ENCODE results near the gene ACOX3. TPM values are rescaled to one million over a fixed set of nuclear protein-coding genes. Genes with fewer than 3 reads are reported as not detected.

ACOX3 gene
- total RNA-seq, 1 donor from 2014 or later, result 34.0 TPM

DNA sequence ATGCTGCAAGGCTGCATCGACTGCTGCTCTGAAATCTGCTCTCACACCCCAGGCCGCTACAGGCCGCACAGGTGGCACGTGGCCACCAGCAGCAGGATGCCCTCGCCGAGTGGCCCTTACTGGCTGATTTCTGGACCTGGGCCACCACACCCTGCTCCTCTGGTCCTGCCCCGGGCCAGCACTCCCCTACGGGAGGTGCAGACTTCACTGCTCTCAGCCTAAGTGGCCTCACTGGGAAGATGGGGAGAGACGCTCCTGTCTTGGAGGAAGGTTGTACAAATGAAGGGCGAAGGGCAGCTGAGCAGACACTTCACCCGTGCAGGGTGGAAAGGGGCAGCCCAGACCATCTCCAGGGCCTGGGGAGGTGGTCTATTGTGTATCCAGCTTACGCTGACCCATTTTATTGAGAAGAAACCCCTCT is 72.5 kb downstream of the ACOX3 start:
- Mint-ChIP-seq H3K27me3 (no peaks in the 10 kb centered on the region), H3K9me3 (peaks cover 4% of the 10 kb centered on the region), H3K27ac (no peak overlapping the region), H3K4me1 (ENCODE audit: unreplicated experiment) (peaks cover 4% of the 10 kb centered on the region), H3K36me3 (peaks cover 5% of the 10 kb centered on the region), H3K4me3 (no peak overlapping the region)
- TF ChIP-seq CTCF (conservative IDR thresholded peaks at IDR 0.05), result no peak
- DNase-seq (ENCODE audit: extremely low spot score, unreplicated experiment), result no peak

DNA sequence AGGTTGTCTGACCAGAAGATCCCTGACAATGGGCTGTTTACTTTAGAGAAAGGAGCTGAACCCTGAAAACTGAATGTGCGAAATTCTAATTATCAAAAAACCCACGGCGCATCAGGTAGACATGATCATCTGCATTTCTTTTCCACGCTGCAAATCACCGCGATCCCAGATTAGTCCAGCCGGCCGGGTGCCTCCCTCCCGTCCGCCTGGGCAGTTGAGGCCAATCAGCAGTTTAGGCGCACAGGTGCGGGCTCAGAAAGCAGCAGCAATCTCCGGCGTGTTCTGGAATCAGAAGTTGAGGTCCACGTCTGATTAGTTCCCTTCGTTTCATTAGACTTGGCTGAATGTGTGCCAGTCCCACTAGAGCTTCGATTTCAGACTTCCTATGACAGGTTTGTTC is 73.9 kb downstream of the ACOX3 start:
- H3K27me3 Mint-ChIP-seq, result no peaks in the 10 kb centered on the region
- no peak for DNase-seq (ENCODE audit: extremely low spot score, unreplicated experiment)
- no peak overlapping the region for H3K4me3 Mint-ChIP-seq
- peaks cover 4% of the 10 kb centered on the region for H3K36me3 Mint-ChIP-seq
- H3K9me3 Mint-ChIP-seq, result peaks cover 4% of the 10 kb centered on the region
- peaks cover 4% of the 10 kb centered on the region for H3K4me1 Mint-ChIP-seq (ENCODE audit: unreplicated experiment)
- H3K27ac Mint-ChIP-seq, result no peak overlapping the region
- TF ChIP-seq CTCF (conservative IDR thresholded peaks at IDR 0.05), result no peak

GRCh38 chr4:8365951-8366350 is 74.6 kb downstream of the ACOX3 start:
- peaks cover 4% of the 10 kb centered on the region for H3K4me1 Mint-ChIP-seq (ENCODE audit: unreplicated experiment)
- TF ChIP-seq CTCF (conservative IDR thresholded peaks at IDR 0.05), result no peak
- H3K27me3 Mint-ChIP-seq, result no peaks in the 10 kb centered on the region
- no peak overlapping the region for H3K4me3 Mint-ChIP-seq
- peaks cover 4% of the 10 kb centered on the region for H3K9me3 Mint-ChIP-seq
- H3K27ac Mint-ChIP-seq, result no peak overlapping the region
- peaks cover 4% of the 10 kb centered on the region for H3K36me3 Mint-ChIP-seq
- DNase-seq (ENCODE audit: extremely low spot score, unreplicated experiment), result no peak

DNA sequence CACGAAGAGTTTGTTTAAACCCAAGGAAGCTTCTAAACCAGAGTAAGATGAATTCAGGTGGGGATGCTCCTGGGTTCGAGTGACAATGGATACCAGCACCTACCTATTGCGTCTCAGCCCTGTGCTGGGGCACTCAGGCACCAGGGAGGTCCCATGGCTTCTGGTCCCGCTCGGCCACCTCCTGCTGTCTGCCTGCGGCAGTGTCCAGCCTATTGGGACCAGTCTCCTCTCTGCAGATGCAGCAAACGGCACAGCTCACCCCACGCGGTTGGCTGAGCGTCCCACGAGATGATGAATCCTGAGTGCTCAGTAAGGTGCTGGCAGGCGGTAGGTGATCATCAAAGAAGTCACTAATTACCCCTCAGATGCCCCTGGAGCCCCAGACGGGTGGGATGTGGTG is 75.2 kb downstream of the ACOX3 start:
- Mint-ChIP-seq H3K9me3 (peaks cover 4% of the 10 kb centered on the region), H3K27ac (no peak overlapping the region), H3K36me3 (peaks cover 4% of the 10 kb centered on the region), H3K4me3 (no peak overlapping the region), H3K4me1 (ENCODE audit: unreplicated experiment) (peaks cover 4% of the 10 kb centered on the region), H3K27me3 (no peaks in the 10 kb centered on the region)
- no peak for DNase-seq (ENCODE audit: extremely low spot score, unreplicated experiment)
- TF ChIP-seq CTCF (conservative IDR thresholded peaks at IDR 0.05), result no peak

DNA sequence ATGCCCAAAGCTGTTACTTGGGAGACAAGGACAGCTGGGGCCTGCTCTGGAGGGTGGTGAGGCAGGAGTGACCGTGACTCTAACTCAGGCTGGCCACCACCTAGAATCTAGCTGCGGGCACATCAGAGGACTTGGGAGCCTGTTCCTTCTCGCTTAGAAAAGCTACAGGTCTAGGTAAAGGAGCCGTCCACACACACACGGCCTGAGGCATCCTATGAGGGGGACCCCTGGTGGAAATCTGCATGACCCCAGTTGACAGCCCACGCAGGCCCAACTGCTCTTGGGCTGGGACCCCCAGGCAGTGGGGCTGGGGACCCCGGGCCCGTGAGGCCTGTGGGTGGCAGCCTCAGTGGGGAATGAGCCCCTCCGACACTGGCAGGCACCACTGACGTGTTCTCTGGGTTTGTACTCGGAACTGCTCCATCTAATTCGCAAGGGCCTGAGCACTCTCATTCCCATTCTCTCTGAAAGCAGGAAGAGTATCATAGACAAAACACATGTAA is 75.6 kb downstream of the ACOX3 start:
- no peak for TF ChIP-seq CTCF (conservative IDR thresholded peaks at IDR 0.05)
- Mint-ChIP-seq H3K27me3 (no peaks in the 10 kb centered on the region), H3K27ac (no peak overlapping the region), H3K9me3 (peaks cover 4% of the 10 kb centered on the region), H3K36me3 (peaks cover 4% of the 10 kb centered on the region), H3K4me1 (ENCODE audit: unreplicated experiment) (peaks cover 4% of the 10 kb centered on the region), H3K4me3 (no peak overlapping the region)
- no peak for DNase-seq (ENCODE audit: extremely low spot score, unreplicated experiment)

- H3K9me3 Mint-ChIP-seq, result peaks cover 4% of the 10 kb centered on the region
- peaks cover 4% of the 10 kb centered on the region for H3K4me1 Mint-ChIP-seq (ENCODE audit: unreplicated experiment)
- no peaks in the 10 kb centered on the region for H3K27me3 Mint-ChIP-seq
- H3K36me3 Mint-ChIP-seq, result peaks cover 4% of the 10 kb centered on the region
- no peak overlapping the region for H3K4me3 Mint-ChIP-seq
- DNase-seq (ENCODE audit: extremely low spot score, unreplicated experiment), result no peak
- no peak for TF ChIP-seq CTCF (conservative IDR thresholded peaks at IDR 0.05)
- H3K27ac Mint-ChIP-seq, result no peak overlapping the region
Measured at GRCh38 chr4:8364141-8364540, 76.4 kb downstream of the ACOX3 start.
